SK-N-SH (cell line): ENCODE data around the gene SH3BGRL3. TPM values are rescaled to one million over a fixed set of nuclear protein-coding genes. Genes with fewer than 3 reads are reported as not detected.

Experiments used
- CTCF ChIA-PET: fragments of 300-600, 350-600 bp; formaldehyde crosslinking; extraction: SDS; loops from one replicate; lab custom pipeline; 2021; lab: Yijun Ruan, JAX
- POLR2A ChIA-PET: fragments of 350-600 bp; sonication (Branson Sonifier 250); formaldehyde crosslinking; extraction: SDS; loops from one replicate; lab custom pipeline; 2020; ENCODE audit warnings: antibody characterized with exemption, inconsistent platforms; lab: Yijun Ruan, JAX
- DNase-seq: peaks from one replicate; pipeline ENCODE4 v3.0.0; 2012
- H2AFZ ChIP-seq: fragments of 200-600 bp; sonication (generic); 2 replicates; pipeline ENCODE4 v1.8.1; 2016; ENCODE audit warnings: antibody characterized with exemption, mild to moderate bottlenecking, low read depth
- H3F3A ChIP-seq: fragments of 200-600 bp; sonication (generic); replicated peaks from 2 replicates; pipeline ENCODE3; 2016; ENCODE audit warnings: antibody characterized with exemption, mild to moderate bottlenecking; ENCODE audit not compliant: insufficient read depth
- H3K27ac ChIP-seq, 2 experiments: fragments of 200-500 bp in 1 of 2; fragments of 200-600 bp in 1 of 2; sonication (Bioruptor generic) in 1 of 2; sonication (generic), shearing (Covaris generic) in 1 of 2; 2 replicates each; pipeline versions ENCODE4 v1.5.1 to v1.6.1; 2014 to 2016; ENCODE audit warnings: low read depth in 2 of 2, inconsistent platforms in 1 of 2, low read length in 1 of 2, mild to moderate bottlenecking in 1 of 2, mixed read lengths in 1 of 2
- H3K27me3 ChIP-seq: fragments of 200-600 bp; sonication (generic), shearing (Covaris generic); 2 replicates; pipeline ENCODE4 v1.6.1; 2016; ENCODE audit warnings: mixed run types; ENCODE audit not compliant: insufficient read depth
- H3K36me3 ChIP-seq, 2 experiments: fragments of 200-500 bp in 1 of 2; fragments of 200-600 bp in 1 of 2; sonication (Bioruptor generic) in 1 of 2; sonication (generic) in 1 of 2; replicated peaks in 1 of 2; 2 replicates each; pipeline versions ENCODE3 to v1.5.1; 2014 to 2016; ENCODE audit warnings: low read length in 1 of 2, mild to moderate bottlenecking in 1 of 2; ENCODE audit not compliant: insufficient read depth in 2 of 2, control insufficient read depth in 1 of 2
- H3K4me1 ChIP-seq, 2 experiments: fragments of 200-500 bp in 1 of 2; fragments of 200-600 bp in 1 of 2; sonication (Bioruptor generic) in 1 of 2; sonication (generic), shearing (Covaris generic) in 1 of 2; 2 replicates each; pipeline versions ENCODE4 v1.5.1 to v1.6.1; 2014 to 2016; ENCODE audit warnings: low read depth in 1 of 2, low read length in 1 of 2, mixed run types in 1 of 2; ENCODE audit not compliant: insufficient read depth in 2 of 2, control insufficient read depth in 1 of 2
- H3K4me2 ChIP-seq: fragments of 200-600 bp; sonication (generic), shearing (Covaris generic); 2 replicates; pipeline ENCODE4 v1.6.1; 2017; ENCODE audit warnings: mixed run types
- H3K4me3 ChIP-seq, 2 experiments: fragments of 200-500 bp in 1 of 2; fragments of 200-600 bp in 1 of 2; sonication (Bioruptor generic) in 1 of 2; sonication (generic), shearing (Covaris generic) in 1 of 2; 2 replicates each; pipeline versions ENCODE4 v1.5.1 to v1.8.1; 2014 to 2016; ENCODE audit warnings: low read depth in 2 of 2, inconsistent platforms in 1 of 2, low read length in 1 of 2, mild to moderate bottlenecking in 1 of 2, mixed read lengths in 1 of 2, moderate library complexity in 1 of 2
- H3K79me2 ChIP-seq: fragments of 200-600 bp; sonication (generic); 2 replicates; pipeline ENCODE4 v1.8.1; 2017; ENCODE audit warnings: mild to moderate bottlenecking; ENCODE audit not compliant: insufficient read depth
- H3K9ac ChIP-seq: fragments of 200-600 bp; sonication (generic); 2 replicates; pipeline ENCODE4 v1.6.1; 2017; ENCODE audit warnings: mixed run types
- H3K9me2 ChIP-seq: fragments of 200-600 bp; sonication (generic); 2 replicates; pipeline ENCODE4 v1.6.1; 2017; ENCODE audit warnings: mixed run types
- H3K9me3 ChIP-seq: fragments of 200-600 bp; sonication (generic); 2 replicates; pipeline ENCODE4 v1.6.1; 2017; ENCODE audit warnings: mixed run types, mild to moderate bottlenecking, moderate library complexity
- H4K20me1 ChIP-seq: fragments of 200-600 bp; sonication (generic); 2 replicates; pipeline ENCODE4 v1.6.1; 2017; ENCODE audit warnings: mild to moderate bottlenecking, mixed run types; ENCODE audit not compliant: insufficient read depth
- CHD2 ChIP-seq: fragments of 150-350 bp; IDR thresholded peaks from 2 replicates; pipeline ENCODE4 v1.6.1; 2018; ENCODE audit warnings: low read length; ENCODE audit not compliant: partially characterized antibody
- EP300 ChIP-seq, 2 experiments: IDR thresholded peaks; 2 replicates each; pipeline versions ENCODE4 v1.4.0 to v1.6.1; 2012; ENCODE audit warnings: borderline replicate concordance in 1 of 2, low read depth in 1 of 2, low read length in 1 of 2
- EZH2phosphoT487 ChIP-seq: fragments of 200-600 bp; sonication (generic); IDR thresholded peaks from 2 replicates; pipeline ENCODE4 v1.6.1; 2017; ENCODE audit warnings: low read depth, mixed run types, mild to moderate bottlenecking, antibody characterized with exemption, moderate library complexity, borderline replicate concordance
- FOSL2 ChIP-seq: IDR thresholded peaks from 2 replicates; pipeline ENCODE4 v1.4.0; 2012; ENCODE audit warnings: low read depth, mild to moderate bottlenecking, moderate library complexity, borderline replicate concordance
- FOXM1 ChIP-seq: IDR thresholded peaks from 2 replicates; pipeline ENCODE4 v1.4.0; 2012; ENCODE audit warnings: low read depth, mild to moderate bottlenecking
- GABPA ChIP-seq: IDR thresholded peaks from 2 replicates; pipeline ENCODE4 v1.4.0; 2012; ENCODE audit warnings: low read depth, mild to moderate bottlenecking
- GATA2 ChIP-seq: sonication (generic); formaldehyde crosslinking; IDR thresholded peaks from 2 replicates; pipeline ENCODE4 v1.5.0; 2020; ENCODE audit warnings: mild to moderate bottlenecking, missing genetic modification reagents
- JUND ChIP-seq: IDR thresholded peaks from 2 replicates; pipeline ENCODE4 v1.4.0; 2012
- NRF1 ChIP-seq: IDR thresholded peaks from 2 replicates; pipeline ENCODE4 v1.6.1; 2012; ENCODE audit warnings: low read depth, mild to moderate bottlenecking, low read length
- RXRA ChIP-seq: IDR thresholded peaks from 2 replicates; pipeline ENCODE4 v1.4.0; 2012; ENCODE audit warnings: low read depth, mild to moderate bottlenecking, borderline replicate concordance
- SMC3 ChIP-seq: IDR thresholded peaks from 2 replicates; pipeline ENCODE4 v1.6.1; 2012; ENCODE audit warnings: low read depth, low read length, improper control_type of control experiment
- WGBS: methylation state at CpG from one replicate; pipeline ENCODE4 v1.1.6; 2017; ENCODE audit warnings: low lambda C conversion rate; 5-methylcytosine and 5-hydroxymethylcytosine counted together
- polyA plus RNA-seq, 3 experiments: library from polyadenylated mRNA; depleted of rRNA; stranded (reverse); fragments of >200 nt; gene quantifications; 2 replicates each; pipeline ENCODE4 v1.2.3, GENCODE V29; 2012
- TF ChIP-seq, protein P1 (sequence below): fragments of 200-600 bp; sonication (generic); IDR thresholded peaks from 2 replicates; pipeline ENCODE4 v1.6.1; 2017; ENCODE audit warnings: antibody characterized with exemption, mild to moderate bottlenecking, moderate library complexity
- TF ChIP-seq, protein P2 (sequence below): IDR thresholded peaks from 2 replicates; pipeline ENCODE4 v1.4.0; 2012; ENCODE audit warnings: low read depth, borderline replicate concordance
- TF ChIP-seq, protein P3 (sequence below): fragments of 150-350 bp; IDR thresholded peaks from 2 replicates; pipeline ENCODE4 v1.6.1; 2016; ENCODE audit warnings: mild to moderate bottlenecking, low read depth, low read length
- TF ChIP-seq, protein P4 (sequence below): fragments of 150-350 bp; IDR thresholded peaks from 2 replicates; pipeline ENCODE4 v1.6.1; 2017; ENCODE audit warnings: antibody characterized with exemption, low read length, low read depth, borderline replicate concordance

SH3BGRL3 gene
- polyA plus RNA-seq, 1 of the 3 experiments (the other 2 are of a cell fraction), result 202 TPM

DNA sequence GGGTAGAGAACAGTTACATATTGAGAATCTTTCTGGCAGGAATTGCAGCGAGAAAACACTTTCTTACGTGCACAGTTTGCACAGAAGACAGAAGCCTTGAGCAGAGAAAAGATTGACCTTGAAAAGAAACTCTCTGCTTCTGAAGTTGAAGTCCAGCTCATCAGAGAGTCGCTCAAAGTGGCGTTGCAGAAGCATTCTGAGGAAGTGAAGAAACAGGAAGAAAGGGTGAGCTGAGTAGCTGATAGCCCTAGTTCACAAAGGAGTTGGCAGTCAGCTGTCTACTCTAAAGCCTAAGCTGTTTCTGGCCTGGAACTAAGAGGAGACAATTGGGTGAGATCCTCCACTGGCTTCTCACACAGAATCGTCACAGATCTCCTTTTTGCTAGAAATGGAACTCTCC lies 20.3 kb upstream of the SH3BGRL3 start:
- no peaks in the 10 kb centered on the region for H3K9me2 ChIP-seq
- H3K9ac ChIP-seq, result no peak overlapping the region
- H3K27me3 ChIP-seq, result no peaks in the 10 kb centered on the region
- TF ChIP-seq, protein P1, sequence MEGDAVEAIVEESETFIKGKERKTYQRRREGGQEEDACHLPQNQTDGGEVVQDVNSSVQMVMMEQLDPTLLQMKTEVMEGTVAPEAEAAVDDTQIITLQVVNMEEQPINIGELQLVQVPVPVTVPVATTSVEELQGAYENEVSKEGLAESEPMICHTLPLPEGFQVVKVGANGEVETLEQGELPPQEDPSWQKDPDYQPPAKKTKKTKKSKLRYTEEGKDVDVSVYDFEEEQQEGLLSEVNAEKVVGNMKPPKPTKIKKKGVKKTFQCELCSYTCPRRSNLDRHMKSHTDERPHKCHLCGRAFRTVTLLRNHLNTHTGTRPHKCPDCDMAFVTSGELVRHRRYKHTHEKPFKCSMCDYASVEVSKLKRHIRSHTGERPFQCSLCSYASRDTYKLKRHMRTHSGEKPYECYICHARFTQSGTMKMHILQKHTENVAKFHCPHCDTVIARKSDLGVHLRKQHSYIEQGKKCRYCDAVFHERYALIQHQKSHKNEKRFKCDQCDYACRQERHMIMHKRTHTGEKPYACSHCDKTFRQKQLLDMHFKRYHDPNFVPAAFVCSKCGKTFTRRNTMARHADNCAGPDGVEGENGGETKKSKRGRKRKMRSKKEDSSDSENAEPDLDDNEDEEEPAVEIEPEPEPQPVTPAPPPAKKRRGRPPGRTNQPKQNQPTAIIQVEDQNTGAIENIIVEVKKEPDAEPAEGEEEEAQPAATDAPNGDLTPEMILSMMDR, result no peak
- TF ChIP-seq FOSL2 (no peak), RXRA (no peak), GATA2 (CRISPR knock-in tag) (no peak), FOXM1 (no peak)
- no peaks in the 10 kb centered on the region for H3K79me2 ChIP-seq
- H3K4me1 ChIP-seq, result no peaks in the 10 kb centered on the region
- H3K36me3 ChIP-seq, result peaks cover 10 to 30% of the 10 kb centered on the region in 2 experiments
- H4K20me1 ChIP-seq, result no peaks in the 10 kb centered on the region
- no peak overlapping the region for H3K27ac ChIP-seq
- H3K4me3 ChIP-seq, result no peak overlapping the region
- no peak overlapping the region for H2AFZ ChIP-seq
- H3K4me2 ChIP-seq, result no peak overlapping the region
- 98% methylated on average over 5 of the region's 5 CpGs for WGBS
- no peaks in the 10 kb centered on the region for H3K9me3 ChIP-seq
- no peak for DNase-seq
- no peaks in the 10 kb centered on the region for H3F3A ChIP-seq
- ChIA-PET POLR2A (no interaction called here), CTCF (interaction anchor here (1.7 to 2.0 kb wide), 2 partner anchors 19 to 62 kb away, joined by 5 to 8 read pairs; no protein-coding TSS in a partner anchor)

DNA sequence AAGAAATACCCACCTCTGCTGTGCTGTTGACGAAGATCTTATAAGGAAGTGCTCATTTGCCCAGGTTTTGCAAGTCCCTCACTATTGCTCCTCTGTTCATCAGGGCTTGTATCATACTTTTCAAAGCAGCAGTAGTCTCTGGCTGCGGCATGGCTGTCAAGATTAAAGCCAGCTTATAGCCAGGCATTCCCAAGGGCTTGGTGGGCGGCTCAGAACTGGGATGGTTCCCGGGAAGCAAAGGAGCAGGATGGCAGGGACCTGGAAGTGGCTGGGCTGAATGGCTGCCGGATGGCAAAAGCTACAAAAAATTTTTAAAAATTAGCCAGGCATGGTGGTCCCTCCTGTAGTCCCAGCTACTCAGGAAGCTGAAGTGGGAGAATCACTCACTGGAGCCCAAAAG lies 16.7 kb upstream of the SH3BGRL3 start:
- no peak overlapping the region for H3K9ac ChIP-seq
- H3K9me3 ChIP-seq, result no peaks in the 10 kb centered on the region
- ChIA-PET POLR2A (no interaction called here), CTCF (interaction anchor here (1.0 to 2.2 kb wide), 4 partner anchors 13 to 58 kb away, joined by 3 to 8 read pairs (median 4); partner anchors contain the start of genes CEP85 and SH3BGRL3)
- DNase-seq, result no peak
- H2AFZ ChIP-seq, result no peak overlapping the region
- H3K9me2 ChIP-seq, result no peaks in the 10 kb centered on the region
- H4K20me1 ChIP-seq, result no peaks in the 10 kb centered on the region
- peaks cover 15 to 24% of the 10 kb centered on the region in 2 experiments for H3K36me3 ChIP-seq
- no peaks in the 10 kb centered on the region for H3K4me1 ChIP-seq
- H3K4me2 ChIP-seq, result no peak overlapping the region
- TF ChIP-seq, protein P2, sequence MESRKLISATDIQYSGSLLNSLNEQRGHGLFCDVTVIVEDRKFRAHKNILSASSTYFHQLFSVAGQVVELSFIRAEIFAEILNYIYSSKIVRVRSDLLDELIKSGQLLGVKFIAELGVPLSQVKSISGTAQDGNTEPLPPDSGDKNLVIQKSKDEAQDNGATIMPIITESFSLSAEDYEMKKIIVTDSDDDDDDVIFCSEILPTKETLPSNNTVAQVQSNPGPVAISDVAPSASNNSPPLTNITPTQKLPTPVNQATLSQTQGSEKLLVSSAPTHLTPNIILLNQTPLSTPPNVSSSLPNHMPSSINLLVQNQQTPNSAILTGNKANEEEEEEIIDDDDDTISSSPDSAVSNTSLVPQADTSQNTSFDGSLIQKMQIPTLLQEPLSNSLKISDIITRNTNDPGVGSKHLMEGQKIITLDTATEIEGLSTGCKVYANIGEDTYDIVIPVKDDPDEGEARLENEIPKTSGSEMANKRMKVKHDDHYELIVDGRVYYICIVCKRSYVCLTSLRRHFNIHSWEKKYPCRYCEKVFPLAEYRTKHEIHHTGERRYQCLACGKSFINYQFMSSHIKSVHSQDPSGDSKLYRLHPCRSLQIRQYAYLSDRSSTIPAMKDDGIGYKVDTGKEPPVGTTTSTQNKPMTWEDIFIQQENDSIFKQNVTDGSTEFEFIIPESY, result no peak
- TF ChIP-seq JUND, result no peak
- no peak for TF ChIP-seq EZH2phosphoT487
- no peak for TF ChIP-seq FOSL2
- no peak for TF ChIP-seq CHD2
- TF ChIP-seq, protein P3, sequence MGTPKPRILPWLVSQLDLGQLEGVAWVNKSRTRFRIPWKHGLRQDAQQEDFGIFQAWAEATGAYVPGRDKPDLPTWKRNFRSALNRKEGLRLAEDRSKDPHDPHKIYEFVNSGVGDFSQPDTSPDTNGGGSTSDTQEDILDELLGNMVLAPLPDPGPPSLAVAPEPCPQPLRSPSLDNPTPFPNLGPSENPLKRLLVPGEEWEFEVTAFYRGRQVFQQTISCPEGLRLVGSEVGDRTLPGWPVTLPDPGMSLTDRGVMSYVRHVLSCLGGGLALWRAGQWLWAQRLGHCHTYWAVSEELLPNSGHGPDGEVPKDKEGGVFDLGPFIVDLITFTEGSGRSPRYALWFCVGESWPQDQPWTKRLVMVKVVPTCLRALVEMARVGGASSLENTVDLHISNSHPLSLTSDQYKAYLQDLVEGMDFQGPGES, result no peak
- no peak for TF ChIP-seq NRF1
- no peak for TF ChIP-seq EP300 (IDR thresholded peaks at IDR 0.05; ENCODE audit: borderline replicate concordance in 1 of 2, low read depth in 1 of 2, low read length in 1 of 2)
- TF ChIP-seq, protein P4, sequence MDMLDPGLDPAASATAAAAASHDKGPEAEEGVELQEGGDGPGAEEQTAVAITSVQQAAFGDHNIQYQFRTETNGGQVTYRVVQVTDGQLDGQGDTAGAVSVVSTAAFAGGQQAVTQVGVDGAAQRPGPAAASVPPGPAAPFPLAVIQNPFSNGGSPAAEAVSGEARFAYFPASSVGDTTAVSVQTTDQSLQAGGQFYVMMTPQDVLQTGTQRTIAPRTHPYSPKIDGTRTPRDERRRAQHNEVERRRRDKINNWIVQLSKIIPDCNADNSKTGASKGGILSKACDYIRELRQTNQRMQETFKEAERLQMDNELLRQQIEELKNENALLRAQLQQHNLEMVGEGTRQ, result no peak
- TF ChIP-seq SMC3, result no peak
- TF ChIP-seq GABPA, result no peak
- TF ChIP-seq, all 33 proteins: peak for 0
- Histone ChIP-seq H3F3A (no peaks in the 10 kb centered on the region), H3K27me3 (no peaks in the 10 kb centered on the region), H3K79me2 (no peaks in the 10 kb centered on the region), H3K4me3 (no peak overlapping the region), H3K27ac (no peak overlapping the region)
- 95% methylated on average over 5 of the region's 5 CpGs for WGBS
